Neutrophil (primary cell): Measurements from ENCODE around the gene STIM1.

Experiments
- H3K27ac ChIP-seq: fragments of 200-600 bp; sonication (generic); 2 replicates; pipeline ENCODE4 v1.5.1; 2016; ENCODE audit warnings: mild to moderate bottlenecking, moderate library complexity
- H3K27me3 ChIP-seq: fragments of 200-600 bp; sonication (generic); 2 replicates; pipeline ENCODE4 v1.6.0; 2016; ENCODE audit warnings: mild to moderate bottlenecking
- H3K36me3 ChIP-seq: fragments of 200-600 bp; sonication (generic); 2 replicates; pipeline ENCODE4 v1.5.1; 2017
- H3K4me1 ChIP-seq, 2 experiments: fragments of 200-600 bp in 1 of 2; sonication (generic) in 1 of 2; 1 replicate in 1 of 2; 2 replicates in 1 of 2; pipeline versions ENCODE4 v1.5.1 to v1.6.1; 2013 to 2016; ENCODE audit warnings: low read depth in 1 of 2, low read length in 1 of 2, mild to moderate bottlenecking in 1 of 2, moderate library complexity in 1 of 2; ENCODE audit not compliant: control insufficient read depth in 1 of 2, insufficient read depth in 1 of 2
- H3K4me3 ChIP-seq, 2 experiments: fragments of 200-600 bp in 1 of 2; sonication (generic) in 1 of 2; 1 replicate in 1 of 2; 2 replicates in 1 of 2; pipeline ENCODE4 v1.5.1; 2013 to 2016; ENCODE audit warnings: low read depth in 1 of 2, low read length in 1 of 2, mild to moderate bottlenecking in 1 of 2, moderate library complexity in 1 of 2
- H3K9me3 ChIP-seq: fragments of 200-600 bp; sonication (generic); 2 replicates; pipeline ENCODE4 v1.5.1; 2016
- CTCF ChIP-seq: fragments of 200-600 bp; sonication (generic); IDR thresholded peaks from 2 replicates; pipeline ENCODE4 v1.5.1; 2016; ENCODE audit warnings: antibody characterized with exemption

Gene STIM1

GRCh38 chr11:3984896-3985295 is 129.4 kb downstream of the STIM1 start:
- no peak for TF ChIP-seq CTCF
- H3K4me3 ChIP-seq, result no peak overlapping the region
- H3K27ac ChIP-seq, result peak overlapping the region; percentile 36
- H3K27me3 ChIP-seq, result no peaks in the 10 kb centered on the region
- no peaks in the 10 kb centered on the region for H3K36me3 ChIP-seq
- H3K9me3 ChIP-seq, result no peaks in the 10 kb centered on the region
- H3K4me1 ChIP-seq, result peaks cover 8 to 9% of the 10 kb centered on the region in 2 experiments

GRCh38 chr11:3985631-3986030 is 130.2 kb downstream of the STIM1 start:
- Histone ChIP-seq H3K27me3 (no peaks in the 10 kb centered on the region), H3K27ac (peak overlapping the region; percentile 36), H3K36me3 (no peaks in the 10 kb centered on the region), H3K4me1 (peaks cover 8 to 9% of the 10 kb centered on the region in 2 experiments), H3K4me3 (no peak overlapping the region), H3K9me3 (no peaks in the 10 kb centered on the region)
- no peak for TF ChIP-seq CTCF

DNA sequence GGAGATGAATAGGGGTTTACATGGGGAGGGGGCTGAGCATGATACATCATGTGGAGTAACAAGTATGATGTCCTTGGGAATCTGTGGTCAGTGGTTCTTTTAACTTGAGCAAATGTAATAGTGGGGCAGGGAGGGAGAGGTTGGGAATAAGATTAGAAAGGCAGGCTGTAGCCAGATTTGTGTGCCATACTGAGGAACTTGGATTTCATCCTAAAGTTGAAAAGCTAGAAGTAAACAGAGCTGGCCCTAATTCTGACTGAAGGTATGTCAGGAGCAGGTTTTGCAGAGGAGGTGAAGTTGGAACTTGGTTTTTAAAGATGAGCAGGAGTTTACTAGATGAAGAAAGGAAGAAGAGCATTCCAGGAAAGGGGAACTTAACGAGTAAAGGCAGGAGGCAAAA is 130.8 kb downstream of the STIM1 start:
- no peaks in the 10 kb centered on the region for H3K36me3 ChIP-seq
- peak overlapping the region; percentile 6 for H3K27ac ChIP-seq
- peaks cover 8 to 9% of the 10 kb centered on the region in 2 experiments for H3K4me1 ChIP-seq
- no peaks in the 10 kb centered on the region for H3K27me3 ChIP-seq
- no peak overlapping the region for H3K4me3 ChIP-seq
- TF ChIP-seq CTCF, result no peak
- H3K9me3 ChIP-seq, result no peaks in the 10 kb centered on the region

DNA sequence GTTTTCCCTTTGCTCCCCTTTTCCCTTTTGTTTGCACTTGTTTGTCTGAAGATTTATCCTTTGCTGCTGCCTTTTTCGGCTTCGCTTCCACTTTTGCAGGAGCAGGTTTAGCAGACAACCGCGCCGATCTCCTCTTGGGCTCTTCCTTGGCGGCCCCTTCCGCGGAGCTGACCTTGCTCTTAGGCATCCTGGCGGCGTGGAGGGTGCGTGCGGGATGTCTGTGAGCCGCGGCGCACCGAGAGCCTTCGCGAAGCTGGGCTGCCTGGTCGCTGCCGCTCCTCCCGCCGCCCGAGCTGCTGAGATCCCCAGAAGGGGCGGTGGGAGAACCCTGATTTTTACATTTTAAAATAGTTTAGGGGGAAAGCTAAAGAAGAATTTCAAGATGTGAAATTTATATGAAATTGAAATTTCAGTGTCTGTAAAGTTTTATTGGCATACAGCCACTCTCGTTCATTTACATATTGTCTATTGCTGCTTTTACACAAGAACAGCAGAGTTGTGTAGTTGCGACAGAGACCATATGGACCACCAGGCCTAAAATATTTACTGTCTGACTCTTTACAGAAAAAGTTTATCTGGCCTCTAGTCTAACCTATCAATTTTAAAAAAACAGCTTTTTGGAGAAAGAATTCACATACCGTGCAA is 133.9 kb downstream of the STIM1 start:
- Histone ChIP-seq H3K27ac (no peak overlapping the region), H3K27me3 (no peaks in the 10 kb centered on the region), H3K36me3 (no peaks in the 10 kb centered on the region), H3K4me1 (peaks cover 0 to 2% of the 10 kb centered on the region in 2 experiments), H3K9me3 (no peaks in the 10 kb centered on the region), H3K4me3 (no peak overlapping the region)
- TF ChIP-seq CTCF, result no peak

- H3K27me3 ChIP-seq, result no peaks in the 10 kb centered on the region
- no peak overlapping the region for H3K27ac ChIP-seq
- no peaks in the 10 kb centered on the region for H3K36me3 ChIP-seq
- peaks cover 0 to 2% of the 10 kb centered on the region in 2 experiments for H3K4me1 ChIP-seq
- no peak for TF ChIP-seq CTCF
- H3K4me3 ChIP-seq, result no peak overlapping the region
- H3K9me3 ChIP-seq, result no peaks in the 10 kb centered on the region
These were observed 134.4 kb downstream of the STIM1 start for GRCh38 chr11:3989921-3990290.
